ENCODE data around the gene ALG6.
"Not testable (repeated sequence)": the region's sequence is repeated elsewhere in the genome, so short reads cannot be mapped to it uniquely, and the experiment has no call there.

Gene ALG6

GRCh38 chr1:63407002-63407401, 39.6 kb downstream of the ALG6 start:
- in situ Hi-C loops (cut with MboI; ENCODE audit: low sequenced_read_pairs, unreplicated experiment), result no loop called here
- TF ChIP-seq, protein P1, sequence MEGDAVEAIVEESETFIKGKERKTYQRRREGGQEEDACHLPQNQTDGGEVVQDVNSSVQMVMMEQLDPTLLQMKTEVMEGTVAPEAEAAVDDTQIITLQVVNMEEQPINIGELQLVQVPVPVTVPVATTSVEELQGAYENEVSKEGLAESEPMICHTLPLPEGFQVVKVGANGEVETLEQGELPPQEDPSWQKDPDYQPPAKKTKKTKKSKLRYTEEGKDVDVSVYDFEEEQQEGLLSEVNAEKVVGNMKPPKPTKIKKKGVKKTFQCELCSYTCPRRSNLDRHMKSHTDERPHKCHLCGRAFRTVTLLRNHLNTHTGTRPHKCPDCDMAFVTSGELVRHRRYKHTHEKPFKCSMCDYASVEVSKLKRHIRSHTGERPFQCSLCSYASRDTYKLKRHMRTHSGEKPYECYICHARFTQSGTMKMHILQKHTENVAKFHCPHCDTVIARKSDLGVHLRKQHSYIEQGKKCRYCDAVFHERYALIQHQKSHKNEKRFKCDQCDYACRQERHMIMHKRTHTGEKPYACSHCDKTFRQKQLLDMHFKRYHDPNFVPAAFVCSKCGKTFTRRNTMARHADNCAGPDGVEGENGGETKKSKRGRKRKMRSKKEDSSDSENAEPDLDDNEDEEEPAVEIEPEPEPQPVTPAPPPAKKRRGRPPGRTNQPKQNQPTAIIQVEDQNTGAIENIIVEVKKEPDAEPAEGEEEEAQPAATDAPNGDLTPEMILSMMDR (IDR thresholded peaks at IDR 0.05; ENCODE audit: borderline replicate concordance, control extremely low read depth, extremely low read depth, insufficient read depth, missing control alignments), result no peak

DNA sequence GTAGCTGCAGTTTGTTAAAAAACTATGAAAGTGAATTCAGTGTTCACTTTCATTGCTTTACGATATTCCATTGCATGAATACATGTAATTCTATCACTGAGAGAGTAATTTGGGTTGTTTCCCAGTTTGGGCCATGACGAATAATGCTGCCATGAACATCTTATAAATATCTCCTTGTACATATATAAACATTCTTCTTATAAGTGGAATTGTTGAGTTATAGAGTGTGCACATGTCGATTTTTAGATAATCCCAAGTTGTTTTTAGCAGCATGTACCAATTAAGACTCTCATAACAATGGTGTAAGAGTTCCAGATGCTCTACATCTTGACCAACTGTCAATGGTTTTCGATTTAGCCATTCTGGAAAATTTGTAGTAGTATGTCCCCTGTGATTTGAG, 40.9 kb downstream of the ALG6 start:
- no peak for DNase-seq (ENCODE audit: low spot score)
- TF ChIP-seq, protein P1 (IDR thresholded peaks at IDR 0.05; ENCODE audit: borderline replicate concordance, control extremely low read depth, extremely low read depth, insufficient read depth, missing control alignments), result no peak
- in situ Hi-C loops (cut with MboI; ENCODE audit: low sequenced_read_pairs, unreplicated experiment), result no loop called here

More at GRCh38 chr1:63407002-63407401, 39.6 kb downstream of the ALG6 start:
- DNase-seq (ENCODE audit: low spot score), result no peak

- TF ChIP-seq, protein P1 (IDR thresholded peaks at IDR 0.05; ENCODE audit: borderline replicate concordance, control extremely low read depth, extremely low read depth, insufficient read depth, missing control alignments), result no peak
- DNase-seq (ENCODE audit: low spot score), result no peak
- in situ Hi-C loops (cut with MboI; ENCODE audit: low sequenced_read_pairs, unreplicated experiment), result no loop called here
These were observed 43.6 kb downstream of the ALG6 start for GRCh38 chr1:63411066-63411465.

DNA sequence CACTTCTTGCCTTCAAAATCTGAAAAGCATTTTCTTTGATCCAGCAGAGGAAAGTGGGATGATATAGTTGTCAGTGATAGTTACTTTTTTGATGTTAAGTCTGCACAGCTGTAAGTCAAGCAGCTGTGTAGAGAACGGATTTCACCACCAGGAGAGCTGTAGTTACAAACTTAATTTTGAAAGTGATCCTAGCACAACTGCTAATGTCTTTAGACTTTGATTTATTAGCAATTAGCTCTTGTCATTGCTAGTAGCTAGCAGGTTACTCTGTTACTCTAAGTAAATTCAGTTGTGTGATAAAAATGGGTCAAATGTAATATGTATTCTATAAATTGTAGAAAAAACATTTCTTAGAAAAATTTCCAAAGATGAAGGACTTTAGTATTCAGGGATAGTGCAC, 46.0 kb downstream of the ALG6 start:
- in situ Hi-C loops (cut with MboI; ENCODE audit: low sequenced_read_pairs, unreplicated experiment), result no loop called here
- DNase-seq (ENCODE audit: low spot score), result no peak
- TF ChIP-seq, protein P1 (IDR thresholded peaks at IDR 0.05; ENCODE audit: borderline replicate concordance, control extremely low read depth, extremely low read depth, insufficient read depth, missing control alignments), result no peak

GRCh38 chr1:63414691-63415365, 47.4 kb downstream of the ALG6 start:
- in situ Hi-C loops (cut with MboI; ENCODE audit: low sequenced_read_pairs, unreplicated experiment), result no loop called here
- no peak for DNase-seq (ENCODE audit: low spot score)
- TF ChIP-seq, protein P1 (IDR thresholded peaks at IDR 0.05; ENCODE audit: borderline replicate concordance, control extremely low read depth, extremely low read depth, insufficient read depth, missing control alignments), result no peak

GRCh38 chr1:63418101-63418500, 50.7 kb downstream of the ALG6 start:
- in situ Hi-C loops (cut with MboI; ENCODE audit: low sequenced_read_pairs, unreplicated experiment), result no loop called here
- TF ChIP-seq, protein P1 (IDR thresholded peaks at IDR 0.05; ENCODE audit: borderline replicate concordance, control extremely low read depth, extremely low read depth, insufficient read depth, missing control alignments), result no peak

GRCh38 chr1:63420746-63421145, 53.3 kb downstream of the ALG6 start:
- DNase-seq (ENCODE audit: low spot score); in situ Hi-C loops (cut with MboI; ENCODE audit: low sequenced_read_pairs, unreplicated experiment): not testable (repeated sequence)

More at GRCh38 chr1:63418101-63418500, 50.7 kb downstream of the ALG6 start:
- no peak for DNase-seq (ENCODE audit: low spot score)

Measured in GM13976 (cell line).